Body of pancreas (tissue), 4 donors: ENCODE measurements around the gene TDP2. TPM values are rescaled to one million over a fixed set of nuclear protein-coding genes. Genes with fewer than 3 reads are reported as not detected.

Source experiments
- ATAC-seq: fragments of 150-250 bp; one replicate; pipeline ENCODE4 v1.9.1; 2016
- DNase-seq, 4 donors: peaks; one replicate each; pipeline ENCODE4 v3.0.0-alpha.2; 2019
- H3K27ac ChIP-seq, 4 donors: fragments of 200-600 bp; sonication (generic); 1 replicate in 3 of 4; 2 replicates in 1 of 4; pipeline versions ENCODE4 v1.5.1 to v1.6.1; 2016 to 2019; ENCODE audit warnings: mild to moderate bottlenecking in 1 of 4, mixed read lengths in 1 of 4, moderate library complexity in 1 of 4
- H3K27me3 ChIP-seq, 2 donors: fragments of 200-600 bp; sonication (generic); one replicate each; pipeline ENCODE4 v1.6.0; 2016; ENCODE audit warnings: mild to moderate bottlenecking in 1 of 2
- H3K36me3 ChIP-seq, 2 donors: fragments of 200-600 bp; sonication (generic); replicated peaks in 1 of 2; 2 replicates each; pipeline ENCODE4 v1.5.1; 2016; ENCODE audit warnings: low read depth in 2 of 2; ENCODE audit not compliant: insufficient read depth in 1 of 2
- H3K4me1 ChIP-seq: fragments of 200-600 bp; sonication (generic); one replicate; pipeline ENCODE4 v1.6.0; 2016
- H3K4me3 ChIP-seq, 2 donors: fragments of 200-600 bp; sonication (generic); 1 replicate in 1 of 2; 2 replicates in 1 of 2; pipeline ENCODE4 v1.5.1; 2016 to 2019
- H3K9me3 ChIP-seq, 3 donors: fragments of 200-600 bp; sonication (generic); 1 replicate in 2 of 3; 2 replicates in 1 of 3; pipeline ENCODE4 v1.5.1; 2016
- POLR2A ChIP-seq, 3 donors: fragments of 450-650 bp; IDR thresholded peaks; one replicate each; pipeline ENCODE4 v1.6.1; 2016; ENCODE audit warnings: antibody characterized with exemption in 3 of 3, mild to moderate bottlenecking in 2 of 3
- WGBS, 2 donors: methylation state at CpG; one replicate each; pipeline ENCODE4 v1.1.5; 2017; 5-methylcytosine and 5-hydroxymethylcytosine counted together
- intact Hi-C: fragments of 100-400 bp; cut with DNase I; formaldehyde crosslinking; loops from one replicate; pipeline ENCODE4 v1.15.1; 2023
- total RNA-seq, 2 donors: library from RNA; depleted of rRNA; stranded (reverse); fragments of >200 nt; gene quantifications; one replicate each; pipeline ENCODE4 v1.1.0, GENCODE V29; 2016
- TF ChIP-seq, protein P1 (sequence below), 7 experiments: fragments of 450-650 bp in 4 of 7; fragments of 200-600 bp in 3 of 7; sonication (generic) in 3 of 7; IDR thresholded peaks; one replicate each; pipeline ENCODE4 v1.5.1; 2016 to 2019; ENCODE audit warnings: antibody characterized with exemption in 7 of 7

Gene TDP2
- total RNA-seq, 2 donors from 2014 or later: 21.0 to 25.1 TPM

DNA sequence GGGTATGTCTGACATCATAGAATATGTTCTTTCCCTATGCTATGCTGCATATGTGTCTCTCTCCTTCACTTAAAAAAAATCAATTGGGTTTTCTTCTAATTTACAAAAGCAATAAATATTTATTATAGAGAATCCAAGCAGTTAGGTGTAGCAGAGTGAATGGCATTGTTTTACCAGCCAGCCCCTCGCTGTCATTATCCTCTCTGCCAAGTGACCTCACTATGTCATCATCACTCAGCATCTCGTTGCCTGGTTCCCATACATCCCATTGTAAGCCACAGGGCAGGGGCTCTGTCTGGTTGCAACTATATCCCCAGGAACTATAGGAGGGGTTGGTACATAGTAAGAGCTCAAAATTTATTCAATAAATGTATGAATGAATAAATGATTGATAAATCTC, 52.1 kb downstream of the TDP2 start:
- DNase-seq: no peak
- WGBS, 2 donors: 51 to 63% methylated on average over 2 of the region's 2 CpGs
- H3K27me3 ChIP-seq: no peaks in the 10 kb centered on the region
- H3K27ac ChIP-seq: no peak overlapping the region
- no peak overlapping the region for H3K4me3 ChIP-seq
- H3K9me3 ChIP-seq: no peaks in the 10 kb centered on the region
- no peak for TF ChIP-seq POLR2A (IDR thresholded peaks at IDR 0.05)
- TF ChIP-seq, protein P1, sequence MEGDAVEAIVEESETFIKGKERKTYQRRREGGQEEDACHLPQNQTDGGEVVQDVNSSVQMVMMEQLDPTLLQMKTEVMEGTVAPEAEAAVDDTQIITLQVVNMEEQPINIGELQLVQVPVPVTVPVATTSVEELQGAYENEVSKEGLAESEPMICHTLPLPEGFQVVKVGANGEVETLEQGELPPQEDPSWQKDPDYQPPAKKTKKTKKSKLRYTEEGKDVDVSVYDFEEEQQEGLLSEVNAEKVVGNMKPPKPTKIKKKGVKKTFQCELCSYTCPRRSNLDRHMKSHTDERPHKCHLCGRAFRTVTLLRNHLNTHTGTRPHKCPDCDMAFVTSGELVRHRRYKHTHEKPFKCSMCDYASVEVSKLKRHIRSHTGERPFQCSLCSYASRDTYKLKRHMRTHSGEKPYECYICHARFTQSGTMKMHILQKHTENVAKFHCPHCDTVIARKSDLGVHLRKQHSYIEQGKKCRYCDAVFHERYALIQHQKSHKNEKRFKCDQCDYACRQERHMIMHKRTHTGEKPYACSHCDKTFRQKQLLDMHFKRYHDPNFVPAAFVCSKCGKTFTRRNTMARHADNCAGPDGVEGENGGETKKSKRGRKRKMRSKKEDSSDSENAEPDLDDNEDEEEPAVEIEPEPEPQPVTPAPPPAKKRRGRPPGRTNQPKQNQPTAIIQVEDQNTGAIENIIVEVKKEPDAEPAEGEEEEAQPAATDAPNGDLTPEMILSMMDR (IDR thresholded peaks at IDR 0.05): no peak
- no peaks in the 10 kb centered on the region for H3K36me3 ChIP-seq
- no peak for ATAC-seq
- no peaks in the 10 kb centered on the region for H3K4me1 ChIP-seq
- intact Hi-C loops: no loop called here

DNA sequence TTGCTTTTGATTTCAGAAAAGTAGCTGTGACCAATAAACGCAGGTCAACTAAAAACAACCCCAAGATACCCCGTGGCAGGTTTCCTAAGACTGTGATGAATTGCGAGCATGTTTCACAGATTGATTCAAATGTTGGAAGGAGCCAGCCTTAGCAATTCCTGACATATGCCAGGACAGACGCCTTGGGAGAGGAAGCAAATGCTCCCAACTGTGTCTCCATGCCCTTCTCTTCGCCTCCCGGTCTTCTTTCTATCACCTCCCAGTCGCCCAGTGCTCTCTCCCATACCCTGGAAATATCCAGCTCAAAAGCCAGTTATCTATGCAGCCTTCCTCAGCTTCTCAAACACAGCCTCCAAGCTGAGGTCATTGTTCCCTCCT, 52.7 kb downstream of the TDP2 start:
- 53 to 58% methylated on average over 7 of the region's 7 CpGs for WGBS, 2 donors

DNA sequence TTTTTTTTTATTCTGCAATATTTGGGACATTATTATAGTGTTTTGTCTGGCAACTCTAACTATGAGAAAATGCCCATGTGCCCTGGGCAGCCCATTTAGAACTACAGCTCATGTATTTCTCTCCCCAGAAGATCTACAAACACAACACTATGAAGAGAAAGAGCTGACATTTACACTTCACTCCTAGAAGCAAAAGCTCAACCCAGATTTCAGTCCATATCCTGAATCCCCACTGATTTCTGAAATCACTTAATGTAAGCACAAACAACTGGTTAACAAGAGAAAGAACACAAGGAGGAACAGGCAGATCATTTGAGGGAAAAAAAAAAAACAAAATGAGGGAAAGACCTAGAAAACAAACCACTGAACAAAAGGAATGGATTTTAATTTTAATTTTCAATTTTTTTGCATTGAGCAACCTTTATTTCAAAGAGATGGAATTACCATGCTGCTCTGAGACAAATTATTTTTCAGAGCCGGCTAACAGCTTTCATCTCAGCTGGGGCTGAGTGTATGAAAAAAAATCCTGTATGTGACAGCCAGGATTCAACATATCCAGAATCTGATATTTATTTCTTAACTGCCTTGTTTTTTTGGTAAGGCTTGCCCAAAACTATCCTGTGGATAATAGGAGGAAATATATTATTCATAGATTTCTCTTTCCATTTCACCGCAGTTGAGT, 53.2 kb downstream of the TDP2 start:
- 76% methylated on average over 2 of the region's 2 CpGs for WGBS, 2 donors
- Histone ChIP-seq H3K27me3 (no peaks in the 10 kb centered on the region), H3K27ac (no peak overlapping the region), H3K4me3 (no peak overlapping the region), H3K9me3 (no peaks in the 10 kb centered on the region), H3K4me1 (no peaks in the 10 kb centered on the region), H3K36me3 (no peaks in the 10 kb centered on the region)
- TF ChIP-seq, protein P1 (IDR thresholded peaks at IDR 0.05): no peak
- no peak for TF ChIP-seq POLR2A (IDR thresholded peaks at IDR 0.05)
- ATAC-seq: no peak
- intact Hi-C loops: no loop called here
- DNase-seq: no peak

More for the DNA sequence above, 52.7 kb downstream of the TDP2 start:
- intact Hi-C loops: no loop called here
- Histone ChIP-seq H3K4me3 (no peak overlapping the region), H3K27ac (no peak overlapping the region), H3K36me3 (no peaks in the 10 kb centered on the region), H3K4me1 (no peaks in the 10 kb centered on the region), H3K9me3 (no peaks in the 10 kb centered on the region), H3K27me3 (no peaks in the 10 kb centered on the region)
- DNase-seq (no peak), ATAC-seq (no peak)
- TF ChIP-seq, protein P1 (IDR thresholded peaks at IDR 0.05): no peak

DNA sequence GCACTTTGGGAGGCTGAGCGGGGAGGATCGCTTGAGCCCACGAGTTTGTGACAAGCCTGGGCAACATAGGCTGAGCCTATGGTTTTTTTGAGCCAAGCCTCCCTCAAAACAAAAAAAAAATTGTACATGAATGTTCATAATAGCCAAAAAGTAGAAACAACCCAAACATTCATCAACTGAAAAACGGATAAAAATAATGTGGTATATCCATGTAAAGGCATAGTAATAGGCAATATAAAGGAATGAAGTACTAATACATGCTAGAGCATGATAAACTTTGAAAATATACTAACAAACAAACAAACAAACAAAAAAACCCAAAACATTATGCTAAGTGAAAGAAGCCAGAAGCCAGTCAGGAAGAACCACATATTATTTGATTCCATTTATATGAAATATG, 56.0 kb downstream of the TDP2 start:
- Histone ChIP-seq H3K27ac (no peak overlapping the region), H3K4me1 (no peaks in the 10 kb centered on the region), H3K4me3 (no peak overlapping the region), H3K36me3 (no peaks in the 10 kb centered on the region), H3K27me3 (no peaks in the 10 kb centered on the region), H3K9me3 (no peaks in the 10 kb centered on the region)
- 82 to 94% methylated on average over 4 of the region's 4 CpGs for WGBS, 2 donors
- intact Hi-C loops: no loop called here
- no peak for DNase-seq
- no peak for ATAC-seq
- TF ChIP-seq, protein P1 (IDR thresholded peaks at IDR 0.05): no peak
- TF ChIP-seq POLR2A (IDR thresholded peaks at IDR 0.05): no peak
